HL-60 (cell line): ENCODE results near the gene ACP7.
"Not testable (repeated sequence)": the region's sequence is repeated elsewhere in the genome, so short reads cannot be mapped to it uniquely, and the experiment has no call there.

Source experiments
- DNase-seq, 2 experiments: peaks; one replicate each; pipeline ENCODE4 v3.0.0-alpha.2; 2010 to 2020; ENCODE audit warnings: low read depth in 1 of 2, low spot score in 1 of 2
- H3K27ac ChIP-seq: fragments of 250-450 bp; sonication (Bioruptor Pico); replicated peaks from 2 replicates; pipeline ENCODE4 v1.5.1; 2020; ENCODE audit warnings: mild to moderate bottlenecking, moderate library complexity
- H3K27me3 ChIP-seq: fragments of 250-450 bp; sonication (Bioruptor Pico); 2 replicates; pipeline ENCODE4 v1.5.1; 2021; ENCODE audit warnings: mild to moderate bottlenecking, moderate library complexity; ENCODE audit not compliant: insufficient read depth, poor library complexity, severe bottlenecking
- H3K4me3 ChIP-seq: replicated peaks from 2 replicates; pipeline ENCODE4 v1.5.1; 2011; ENCODE audit warnings: mild to moderate bottlenecking, control low read depth, low read length; ENCODE audit not compliant: insufficient read depth
- CTCF ChIP-seq: IDR thresholded peaks from one replicate; pipeline ENCODE4 v1.5.1; 2011; ENCODE audit warnings: low read length, control low read depth, inconsistent platforms; ENCODE audit not compliant: insufficient read depth
- GABPA ChIP-seq: IDR thresholded peaks from 2 replicates; pipeline ENCODE4 v1.6.1; 2012; ENCODE audit warnings: low read depth
- POLR2AphosphoS5 ChIP-seq: IDR thresholded peaks from 2 replicates; pipeline ENCODE4 v1.6.1; 2012; ENCODE audit warnings: low read depth
- REST ChIP-seq: IDR thresholded peaks from 2 replicates; pipeline ENCODE4 v1.6.1; 2012; ENCODE audit warnings: low read depth; ENCODE audit not compliant: insufficient replicate concordance
- SPI1 ChIP-seq: IDR thresholded peaks from 2 replicates; pipeline ENCODE4 v1.6.1; 2012; ENCODE audit warnings: low read depth, mild to moderate bottlenecking, borderline replicate concordance

ACP7 gene

GRCh38 chr19:39086386-39086785 is 2.2 kb downstream of the ACP7 start:
- Histone ChIP-seq H3K27ac (no peak overlapping the region), H3K4me3 (no peak overlapping the region), H3K27me3 (peaks cover 34% of the 10 kb centered on the region)
- TF ChIP-seq POLR2AphosphoS5 (no peak), CTCF (no peak), SPI1 (no peak), REST (no peak), GABPA (no peak)
- no peak for DNase-seq

- no peak for TF ChIP-seq POLR2AphosphoS5
- no peak for TF ChIP-seq SPI1
- TF ChIP-seq CTCF: no peak
- TF ChIP-seq GABPA: no peak
- TF ChIP-seq REST: no peak
- peaks cover 25% of the 10 kb centered on the region for H3K27me3 ChIP-seq
- H3K27ac ChIP-seq: no peak overlapping the region
- no peak for DNase-seq
- H3K4me3 ChIP-seq: no peak overlapping the region
Measured at GRCh38 chr19:39087907-39088686, 3.9 kb downstream of the ACP7 start.

GRCh38 chr19:39090016-39090415 is 5.8 kb downstream of the ACP7 start:
- H3K27ac ChIP-seq, DNase-seq, H3K4me3 ChIP-seq, H3K27me3 ChIP-seq: not testable (repeated sequence)

GRCh38 chr19:39090881-39091280 is 6.7 kb downstream of the ACP7 start:
- DNase-seq: no peak
- TF ChIP-seq POLR2AphosphoS5: no peak
- TF ChIP-seq SPI1: no peak
- no peak for TF ChIP-seq CTCF
- TF ChIP-seq REST: no peak
- TF ChIP-seq GABPA: no peak
- H3K4me3 ChIP-seq: no peak overlapping the region
- H3K27me3 ChIP-seq: peaks cover 3% of the 10 kb centered on the region
- no peak overlapping the region for H3K27ac ChIP-seq

- H3K27me3 ChIP-seq, DNase-seq, H3K27ac ChIP-seq: not testable (repeated sequence)
Measured at GRCh38 chr19:39095799-39096540, 11.8 kb downstream of the ACP7 start.

More at GRCh38 chr19:39095799-39096540, 11.8 kb downstream of the ACP7 start:
- H3K4me3 ChIP-seq: not testable (repeated sequence)
